ENCODE results near the gene NR6A1.

Gene NR6A1

GRCh38 chr9:124795881-124796431 lies 24.8 kb upstream of the NR6A1 start:
- no peak for DNase-seq (ENCODE audit: low spot score)

GRCh38 chr9:124794902-124795491 lies 23.9 kb upstream of the NR6A1 start:
- DNase-seq (ENCODE audit: low spot score) = no peak

GRCh38 chr9:124793015-124793541 lies 22.0 kb upstream of the NR6A1 start:
- DNase-seq (ENCODE audit: low spot score) = no peak

GRCh38 chr9:124792257-124793014 lies 21.3 kb upstream of the NR6A1 start:
- DNase-seq (ENCODE audit: low spot score) = no peak

GRCh38 chr9:124790801-124791505 lies 19.8 kb upstream of the NR6A1 start:
- DNase-seq (ENCODE audit: low spot score) = no peak

GRCh38 chr9:124790301-124790700 lies 19.2 kb upstream of the NR6A1 start:
- no peak for DNase-seq (ENCODE audit: low spot score)

- no peak for DNase-seq (ENCODE audit: low spot score)
Observed at GRCh38 chr9:124789531-124789930, 18.4 kb upstream of the NR6A1 start.

GRCh38 chr9:124788542-124789217 lies 17.6 kb upstream of the NR6A1 start:
- DNase-seq (ENCODE audit: low spot score) = no peak

- no peak for DNase-seq (ENCODE audit: low spot score)
Observed at GRCh38 chr9:124786881-124787573, 15.9 kb upstream of the NR6A1 start.

- no peak for DNase-seq (ENCODE audit: low spot score)
Observed at GRCh38 chr9:124784509-124784908, 13.4 kb upstream of the NR6A1 start.

- DNase-seq (ENCODE audit: low spot score) = no peak
Observed at GRCh38 chr9:124783830-124784229, 12.7 kb upstream of the NR6A1 start.

GRCh38 chr9:124782661-124783574 lies 11.8 kb upstream of the NR6A1 start:
- DNase-seq (ENCODE audit: low spot score) = no peak

GRCh38 chr9:124781967-124782660 lies 11.0 kb upstream of the NR6A1 start:
- DNase-seq (ENCODE audit: low spot score) = no peak

GRCh38 chr9:124780757-124781151 lies 9.6 kb upstream of the NR6A1 start:
- no peak for DNase-seq (ENCODE audit: low spot score)

- DNase-seq (ENCODE audit: low spot score) = no peak
Observed at GRCh38 chr9:124780060-124780756, 9.1 kb upstream of the NR6A1 start.

GRCh38 chr9:124779368-124780059 lies 8.4 kb upstream of the NR6A1 start:
- DNase-seq (ENCODE audit: low spot score) = no peak

GRCh38 chr9:124778575-124779367 lies 7.7 kb upstream of the NR6A1 start:
- DNase-seq (ENCODE audit: low spot score) = no peak

Data from LoVo (cell line).